DOHH2 (cell line): Measurements from ENCODE around the gene ACOT12.

Experiments used
- H3F3A ChIP-seq: fragments of 200-600 bp; sonication (generic), shearing (Covaris generic); 2 replicates; pipeline ENCODE4 v1.6.0; 2016; ENCODE audit warnings: antibody characterized with exemption, mild to moderate bottlenecking; ENCODE audit not compliant: control insufficient read depth, insufficient read depth
- H3K27ac ChIP-seq: fragments of 200-600 bp; sonication (generic); 2 replicates; pipeline ENCODE4 v1.5.1; 2014; ENCODE audit warnings: low read depth, mild to moderate bottlenecking, low read length, moderate library complexity
- H3K27me3 ChIP-seq: fragments of 200-600 bp; sonication (generic); 2 replicates; pipeline ENCODE4 v1.6.1; 2014; ENCODE audit warnings: mild to moderate bottlenecking, low read length, mixed read lengths; ENCODE audit not compliant: control insufficient read depth
- H3K36me3 ChIP-seq: fragments of 200-600 bp; sonication (generic); 2 replicates; pipeline ENCODE4 v1.6.1; 2014; ENCODE audit warnings: mild to moderate bottlenecking, low read length, moderate library complexity, mixed read lengths; ENCODE audit not compliant: control insufficient read depth
- H3K4me1 ChIP-seq: fragments of 200-600 bp; sonication (generic); 2 replicates; pipeline ENCODE4 v1.6.1; 2014; ENCODE audit warnings: mild to moderate bottlenecking, low read length, mixed read lengths; ENCODE audit not compliant: control insufficient read depth
- H3K4me2 ChIP-seq: fragments of 200-600 bp; sonication (generic); 2 replicates; pipeline ENCODE4 v1.6.0; 2014; ENCODE audit warnings: mild to moderate bottlenecking, low read length, moderate library complexity
- H3K4me3 ChIP-seq: fragments of 200-600 bp; sonication (generic); 2 replicates; pipeline ENCODE4 v1.5.1; 2014; ENCODE audit warnings: mild to moderate bottlenecking, low read length, mixed read lengths
- H3K79me2 ChIP-seq: fragments of 200-600 bp; sonication (generic); 2 replicates; pipeline ENCODE4 v1.6.1; 2014; ENCODE audit warnings: mild to moderate bottlenecking, low read length, mixed read lengths; ENCODE audit not compliant: control insufficient read depth
- H3K9me2 ChIP-seq: fragments of 200-600 bp; sonication (generic); replicated peaks from 2 replicates; pipeline ENCODE4 v1.6.1; 2014; ENCODE audit warnings: mild to moderate bottlenecking, low read length, mixed read lengths; ENCODE audit not compliant: control insufficient read depth
- H3K9me3 ChIP-seq: fragments of 200-600 bp; sonication (generic); 2 replicates; pipeline ENCODE4 v1.6.1; 2014; ENCODE audit warnings: antibody characterized with exemption, low read length, mixed read lengths; ENCODE audit not compliant: control insufficient read depth, insufficient read depth
- H4K20me1 ChIP-seq: fragments of 200-600 bp; sonication (generic); 2 replicates; pipeline ENCODE4 v1.6.0; 2014; ENCODE audit warnings: low read depth, mild to moderate bottlenecking, antibody characterized with exemption, low read length, moderate library complexity; ENCODE audit not compliant: control insufficient read depth, insufficient read depth
- CTCF ChIP-seq: fragments of 200-600 bp; sonication (generic); IDR thresholded peaks from one replicate; pipeline ENCODE4 v1.5.1; 2014; ENCODE audit warnings: antibody characterized with exemption, mild to moderate bottlenecking, low read depth, low read length; ENCODE audit not compliant: poor library complexity, severe bottlenecking
- EZH2phosphoT487 ChIP-seq: fragments of 200-600 bp; sonication (generic); IDR thresholded peaks from 2 replicates; pipeline ENCODE4 v1.6.1; 2017; ENCODE audit warnings: borderline replicate concordance, mild to moderate bottlenecking, antibody characterized with exemption, low read length, moderate library complexity, mixed read lengths

Gene ACOT12

GRCh38 chr5:81359108-81359507 is 34.8 kb downstream of the ACOT12 start:
- Histone ChIP-seq H3K4me3 (no peak overlapping the region), H3K79me2 (no peaks in the 10 kb centered on the region), H3K9me2 (no peaks in the 10 kb centered on the region), H3K36me3 (no peaks in the 10 kb centered on the region), H4K20me1 (no peaks in the 10 kb centered on the region), H3K27me3 (peaks cover 5% of the 10 kb centered on the region; the same call in 1 of the 2 replicates), H3F3A (no peaks in the 10 kb centered on the region), H3K9me3 (no peaks in the 10 kb centered on the region), H3K27ac (no peak overlapping the region), H3K4me2 (no peak overlapping the region), H3K4me1 (no peaks in the 10 kb centered on the region)
- no peak for TF ChIP-seq EZH2phosphoT487
- TF ChIP-seq CTCF: no peak

- Histone ChIP-seq H3K9me2 (no peaks in the 10 kb centered on the region), H3F3A (no peaks in the 10 kb centered on the region), H3K27me3 (peaks cover 5% of the 10 kb centered on the region; the same call in 1 of the 2 replicates), H3K36me3 (no peaks in the 10 kb centered on the region), H4K20me1 (no peaks in the 10 kb centered on the region), H3K27ac (no peak overlapping the region), H3K4me1 (no peaks in the 10 kb centered on the region), H3K79me2 (no peaks in the 10 kb centered on the region), H3K9me3 (no peaks in the 10 kb centered on the region), H3K4me3 (no peak overlapping the region), H3K4me2 (no peak overlapping the region)
- TF ChIP-seq CTCF (no peak), EZH2phosphoT487 (no peak)
Observed at GRCh38 chr5:81355291-81356251, 38.4 kb downstream of the ACOT12 start.

DNA sequence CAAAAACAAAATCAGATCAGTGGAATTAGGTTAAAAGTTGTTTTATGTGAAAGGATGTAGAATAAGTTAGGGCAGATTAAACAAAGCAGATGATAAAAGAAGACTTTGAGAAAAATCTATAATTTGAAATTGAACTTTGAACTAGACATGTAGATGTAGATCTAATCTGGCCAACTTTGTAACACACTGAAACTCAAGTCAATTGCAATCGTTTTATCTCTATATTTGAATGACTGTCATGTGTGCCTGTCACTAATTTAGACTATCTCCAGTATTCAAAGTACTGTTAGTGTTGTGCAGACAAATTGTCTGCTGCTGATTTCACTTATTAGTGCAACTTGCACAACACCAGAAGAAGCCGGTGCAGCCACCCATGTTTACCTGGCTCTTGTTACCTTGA is 39.8 kb downstream of the ACOT12 start:
- TF ChIP-seq CTCF (no peak), EZH2phosphoT487 (no peak)
- Histone ChIP-seq H3K36me3 (no peaks in the 10 kb centered on the region), H3F3A (no peaks in the 10 kb centered on the region), H3K9me2 (no peaks in the 10 kb centered on the region), H3K4me2 (no peak overlapping the region), H3K9me3 (no peaks in the 10 kb centered on the region), H4K20me1 (no peaks in the 10 kb centered on the region), H3K27ac (no peak overlapping the region), H3K27me3 (peaks cover 3% of the 10 kb centered on the region; the same call in 1 of the 2 replicates), H3K4me1 (no peaks in the 10 kb centered on the region), H3K4me3 (no peak overlapping the region), H3K79me2 (no peaks in the 10 kb centered on the region)
